RWPE2 (cell line): ENCODE data around the gene COL25A1.

Experiments used
- ATAC-seq: fragments of 200-7000 bp; cut with Tn5 transposase; 3 replicates; pipeline ENCODE4 v1.9.1; 2021; ENCODE audit warnings: low read depth
- DNase-seq: peaks from one replicate; pipeline ENCODE4 v3.0.0-alpha.2; 2020; ENCODE audit warnings: low spot score
- H3K27ac ChIP-seq: fragments of 450-650 bp; 2 replicates; pipeline ENCODE4 v1.5.1; 2017; ENCODE audit warnings: mild to moderate bottlenecking; ENCODE audit not compliant: poor library complexity, severe bottlenecking
- H3K27me3 ChIP-seq: fragments of 250-450 bp; sonication (Bioruptor Pico); 2 replicates; pipeline ENCODE4 v1.5.1; 2021; ENCODE audit warnings: mild to moderate bottlenecking, moderate library complexity; ENCODE audit not compliant: insufficient read depth, poor library complexity, severe bottlenecking
- H3K36me3 ChIP-seq: fragments of 250-450 bp; sonication (Bioruptor Pico); 2 replicates; pipeline ENCODE4 v1.5.1; 2020; ENCODE audit warnings: low read depth, mild to moderate bottlenecking, moderate library complexity
- H3K4me1 ChIP-seq: fragments of 250-450 bp; sonication (Bioruptor Pico); 2 replicates; pipeline ENCODE4 v1.5.1; 2021; ENCODE audit warnings: mild to moderate bottlenecking, moderate library complexity; ENCODE audit not compliant: insufficient read depth, poor library complexity, severe bottlenecking
- H3K4me3 ChIP-seq: fragments of 250-450 bp; sonication (Bioruptor Pico); 2 replicates; pipeline ENCODE4 v1.5.1; 2021; ENCODE audit warnings: mild to moderate bottlenecking, moderate library complexity; ENCODE audit not compliant: severe bottlenecking
- H3K9me3 ChIP-seq: fragments of 250-450 bp; sonication (Bioruptor Pico); 2 replicates; pipeline ENCODE4 v1.5.1; 2021; ENCODE audit warnings: mild to moderate bottlenecking, moderate library complexity; ENCODE audit not compliant: severe bottlenecking
- TF ChIP-seq, protein P1 (sequence below): fragments of 450-650 bp; IDR thresholded peaks from one replicate; pipeline ENCODE4 v1.5.1; 2017; ENCODE audit warnings: mild to moderate bottlenecking, moderate library complexity; ENCODE audit not compliant: poor library complexity, severe bottlenecking

The COL25A1 gene

DNA sequence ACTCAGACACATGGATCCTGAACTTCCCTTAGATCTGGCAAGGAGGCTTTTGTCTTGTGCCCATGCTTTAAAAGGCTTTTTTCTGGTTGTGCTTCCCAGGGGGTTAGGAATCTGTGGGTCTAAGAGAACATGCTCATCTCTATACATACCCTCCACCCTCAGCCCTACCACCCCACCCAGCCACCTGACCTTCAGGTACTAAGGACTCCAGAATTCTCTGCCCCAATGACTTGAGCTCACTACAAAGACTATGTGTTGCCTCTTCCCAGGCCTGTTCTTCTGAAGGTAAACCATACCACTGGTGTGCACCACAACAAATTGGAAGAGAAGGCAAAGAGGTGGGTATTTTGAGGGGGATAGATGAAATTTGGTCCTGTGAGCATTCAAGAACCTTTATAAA lies 372.3 kb downstream of the COL25A1 start:
- no peaks in the 10 kb centered on the region for H3K9me3 ChIP-seq
- no peak for ATAC-seq
- no peaks in the 10 kb centered on the region for H3K4me1 ChIP-seq
- DNase-seq, result no peak
- H3K36me3 ChIP-seq, result no peaks in the 10 kb centered on the region
- no peaks in the 10 kb centered on the region for H3K27me3 ChIP-seq
- H3K4me3 ChIP-seq, result no peak overlapping the region
- TF ChIP-seq, protein P1, sequence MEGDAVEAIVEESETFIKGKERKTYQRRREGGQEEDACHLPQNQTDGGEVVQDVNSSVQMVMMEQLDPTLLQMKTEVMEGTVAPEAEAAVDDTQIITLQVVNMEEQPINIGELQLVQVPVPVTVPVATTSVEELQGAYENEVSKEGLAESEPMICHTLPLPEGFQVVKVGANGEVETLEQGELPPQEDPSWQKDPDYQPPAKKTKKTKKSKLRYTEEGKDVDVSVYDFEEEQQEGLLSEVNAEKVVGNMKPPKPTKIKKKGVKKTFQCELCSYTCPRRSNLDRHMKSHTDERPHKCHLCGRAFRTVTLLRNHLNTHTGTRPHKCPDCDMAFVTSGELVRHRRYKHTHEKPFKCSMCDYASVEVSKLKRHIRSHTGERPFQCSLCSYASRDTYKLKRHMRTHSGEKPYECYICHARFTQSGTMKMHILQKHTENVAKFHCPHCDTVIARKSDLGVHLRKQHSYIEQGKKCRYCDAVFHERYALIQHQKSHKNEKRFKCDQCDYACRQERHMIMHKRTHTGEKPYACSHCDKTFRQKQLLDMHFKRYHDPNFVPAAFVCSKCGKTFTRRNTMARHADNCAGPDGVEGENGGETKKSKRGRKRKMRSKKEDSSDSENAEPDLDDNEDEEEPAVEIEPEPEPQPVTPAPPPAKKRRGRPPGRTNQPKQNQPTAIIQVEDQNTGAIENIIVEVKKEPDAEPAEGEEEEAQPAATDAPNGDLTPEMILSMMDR, result no peak
- no peak overlapping the region for H3K27ac ChIP-seq

DNA sequence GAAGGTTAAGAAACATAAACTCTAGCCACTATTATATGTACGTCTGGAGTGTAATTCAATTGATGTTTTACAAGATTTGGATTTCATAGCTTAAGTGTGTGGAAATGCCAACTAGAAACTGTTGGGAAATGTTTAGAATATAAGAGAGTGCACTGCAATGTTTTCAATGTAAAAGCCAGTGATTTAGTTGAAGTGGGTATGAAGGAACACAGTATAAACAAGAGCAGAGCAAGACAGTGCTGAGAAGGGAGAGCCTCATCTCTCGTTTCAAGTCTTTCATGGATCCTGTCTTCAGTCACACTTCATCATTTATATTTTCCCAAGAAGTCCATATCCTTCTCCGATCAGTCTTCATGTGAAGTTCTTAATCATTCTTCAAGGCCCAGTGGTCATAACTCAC lies 375.7 kb downstream of the COL25A1 start:
- DNase-seq, result no peak
- H3K27ac ChIP-seq, result no peak overlapping the region
- no peaks in the 10 kb centered on the region for H3K4me1 ChIP-seq
- no peaks in the 10 kb centered on the region for H3K9me3 ChIP-seq
- TF ChIP-seq, protein P1, result no peak
- H3K4me3 ChIP-seq, result no peak overlapping the region
- H3K27me3 ChIP-seq, result no peaks in the 10 kb centered on the region
- no peak for ATAC-seq
- H3K36me3 ChIP-seq, result no peaks in the 10 kb centered on the region

DNA sequence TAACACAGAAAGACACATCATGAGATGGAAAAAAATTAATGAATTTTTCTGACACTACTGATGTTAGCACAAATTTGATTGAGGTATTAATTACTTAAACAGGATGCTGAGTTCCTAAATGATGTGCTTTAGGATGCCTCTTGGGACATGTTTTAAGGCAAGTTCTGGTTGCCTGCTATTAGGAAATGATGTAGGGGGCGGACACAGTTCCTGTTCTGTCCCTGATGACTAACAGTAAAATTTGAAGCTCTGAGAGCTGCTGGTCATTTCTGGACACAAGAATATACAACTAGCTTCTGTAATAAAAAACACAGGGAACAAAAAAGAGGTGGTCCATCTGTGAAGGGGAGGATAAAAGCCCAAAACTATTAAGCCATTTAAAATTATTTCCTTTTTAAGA lies 376.4 kb downstream of the COL25A1 start:
- ATAC-seq, result no peak
- TF ChIP-seq, protein P1, result no peak
- Histone ChIP-seq H3K4me3 (no peak overlapping the region), H3K36me3 (no peaks in the 10 kb centered on the region), H3K27ac (no peak overlapping the region), H3K27me3 (no peaks in the 10 kb centered on the region), H3K4me1 (no peaks in the 10 kb centered on the region), H3K9me3 (no peaks in the 10 kb centered on the region)
- DNase-seq, result no peak

DNA sequence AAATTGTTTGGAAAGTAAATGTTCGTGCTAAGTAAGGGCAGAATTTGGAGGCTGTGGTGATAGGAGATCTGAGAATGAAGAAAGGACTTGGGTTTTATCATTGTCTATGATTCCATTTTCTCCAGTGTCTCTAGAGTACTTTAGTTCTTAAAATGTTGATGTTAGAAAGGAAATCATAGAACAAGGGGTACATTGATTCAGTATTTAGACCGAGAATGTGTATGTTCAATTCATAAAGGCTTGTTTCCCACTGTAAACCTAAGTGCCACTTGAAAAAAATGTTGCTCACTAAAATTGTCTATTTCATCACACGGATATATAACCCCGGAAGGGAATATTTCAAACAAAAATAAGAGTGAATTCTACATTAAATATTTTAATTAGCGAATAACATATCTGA lies 380.3 kb downstream of the COL25A1 start:
- Histone ChIP-seq H3K27me3 (no peaks in the 10 kb centered on the region), H3K27ac (no peak overlapping the region), H3K4me3 (no peak overlapping the region), H3K36me3 (no peaks in the 10 kb centered on the region), H3K9me3 (no peaks in the 10 kb centered on the region), H3K4me1 (no peaks in the 10 kb centered on the region)
- DNase-seq, result no peak
- no peak for ATAC-seq
- TF ChIP-seq, protein P1, result no peak

DNA sequence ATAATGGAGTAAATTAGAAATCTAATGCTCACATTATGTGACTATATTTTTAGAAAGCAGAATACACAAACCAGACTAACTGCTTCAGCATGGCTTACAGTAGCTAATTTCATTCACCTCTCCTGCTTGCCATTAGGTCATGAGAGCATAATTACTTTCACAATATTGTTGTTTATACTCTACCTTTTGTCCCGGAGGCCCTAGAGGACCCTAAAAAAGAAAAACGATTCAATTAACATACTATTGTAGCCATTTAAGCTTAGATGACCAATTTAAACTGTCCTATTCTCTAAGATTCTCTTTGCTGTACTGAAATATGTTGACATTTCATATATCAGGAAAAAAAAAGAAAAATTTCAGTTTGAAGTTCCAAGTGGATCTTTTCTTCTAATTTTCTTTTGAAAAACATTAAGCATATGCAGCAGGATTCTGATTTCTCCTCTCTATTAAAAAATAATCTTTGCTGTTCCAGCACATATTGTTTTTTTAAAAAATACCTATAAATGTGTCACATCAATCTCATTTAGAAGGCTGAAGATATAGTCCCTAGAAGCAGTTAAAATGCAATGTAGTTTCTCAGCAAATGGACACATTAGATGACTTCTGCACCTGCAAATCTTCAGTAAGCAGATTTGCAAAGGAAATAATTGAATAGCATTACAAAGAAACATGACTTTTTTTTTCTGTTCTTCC lies 381.9 kb downstream of the COL25A1 start:
- TF ChIP-seq, protein P1, result no peak
- H3K4me1 ChIP-seq, result no peaks in the 10 kb centered on the region
- H3K4me3 ChIP-seq, result no peak overlapping the region
- H3K27me3 ChIP-seq, result peaks cover 6% of the 10 kb centered on the region
- no peak overlapping the region for H3K27ac ChIP-seq
- no peaks in the 10 kb centered on the region for H3K36me3 ChIP-seq
- DNase-seq (no peak), ATAC-seq (no peak)
- no peaks in the 10 kb centered on the region for H3K9me3 ChIP-seq
